Cerebellar cortex (tissue), 1 donor: Measurements from ENCODE around the gene TBC1D3H.
"Not testable (repeated sequence)": the region's sequence is repeated elsewhere in the genome, so short reads cannot be mapped to it uniquely, and the experiment has no call there.

ENCODE experiments used
- DNase-seq: peaks from one replicate; pipeline ENCODE4 v3.0.0-alpha.2; 2015; ENCODE audit warnings: low spot score

TBC1D3H gene

DNA sequence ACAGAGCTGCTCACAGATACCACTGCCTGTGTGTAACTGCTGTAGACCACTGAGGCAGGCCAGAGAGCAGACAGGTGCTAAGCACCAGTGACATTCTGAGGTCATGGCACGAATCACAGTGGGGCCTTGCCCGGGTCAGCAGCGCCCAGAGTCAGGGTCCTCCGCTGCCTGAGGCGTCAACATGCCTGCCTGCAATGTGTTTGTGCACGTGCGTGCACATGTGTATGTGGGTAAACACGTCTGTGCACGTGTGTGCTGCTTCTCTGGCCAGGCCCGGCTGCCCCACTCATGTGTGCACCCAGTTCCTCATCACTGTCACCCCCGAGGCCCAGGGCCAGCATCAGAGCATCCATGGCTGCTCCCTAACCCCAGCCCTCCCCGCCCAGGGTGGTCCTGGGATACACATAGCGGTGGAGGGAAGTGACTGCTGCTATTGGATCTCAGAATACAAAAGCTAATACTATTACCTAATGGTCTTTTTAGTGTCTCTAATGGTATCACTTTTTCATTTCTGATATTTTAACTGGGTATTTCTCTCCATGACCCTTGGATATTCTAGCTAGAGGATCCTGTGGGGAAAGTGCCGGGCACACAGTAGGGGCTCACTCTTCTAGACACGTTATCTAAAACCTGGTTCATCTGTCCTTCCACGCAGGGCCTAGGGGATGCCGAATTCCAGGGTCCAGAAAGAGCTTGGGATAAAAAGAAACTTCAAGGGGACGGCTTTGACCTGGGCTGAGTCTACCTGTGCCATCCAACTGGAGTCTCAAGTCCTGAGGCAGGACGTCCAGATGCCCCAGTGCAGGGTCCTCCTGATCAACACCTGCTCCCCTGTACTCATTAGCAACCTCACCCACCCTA is at the start of gene TBC1D3H:
Gene TBC1D3H (minus strand): TSS at position 51 of the 861 bp plus-strand sequence. CDS start 1,540 bp downstream, outside the sequence.
- DNase-seq, result not testable (repeated sequence)

DNA sequence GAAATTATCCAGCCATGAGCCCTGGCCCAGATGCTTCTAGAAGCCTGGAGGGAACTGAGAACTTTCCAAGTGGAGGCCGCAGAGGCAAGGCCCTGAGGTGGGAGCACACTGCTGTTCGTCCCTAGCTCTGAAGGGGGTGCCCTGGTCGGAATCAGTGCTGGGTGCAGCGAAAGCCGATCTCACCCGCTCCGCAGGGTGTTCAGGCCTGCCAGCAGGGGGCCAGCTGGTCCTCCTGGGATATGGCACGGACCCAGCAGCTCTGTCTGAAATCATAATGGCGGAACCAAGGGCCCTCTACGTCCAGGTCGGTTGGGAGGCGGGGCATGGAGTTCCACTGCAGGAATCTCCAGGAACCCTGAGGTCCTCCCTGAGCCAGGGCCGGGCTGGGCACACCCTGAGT is 40.7 kb upstream of the TBC1D3H start:
- DNase-seq, result not testable (repeated sequence)

DNA sequence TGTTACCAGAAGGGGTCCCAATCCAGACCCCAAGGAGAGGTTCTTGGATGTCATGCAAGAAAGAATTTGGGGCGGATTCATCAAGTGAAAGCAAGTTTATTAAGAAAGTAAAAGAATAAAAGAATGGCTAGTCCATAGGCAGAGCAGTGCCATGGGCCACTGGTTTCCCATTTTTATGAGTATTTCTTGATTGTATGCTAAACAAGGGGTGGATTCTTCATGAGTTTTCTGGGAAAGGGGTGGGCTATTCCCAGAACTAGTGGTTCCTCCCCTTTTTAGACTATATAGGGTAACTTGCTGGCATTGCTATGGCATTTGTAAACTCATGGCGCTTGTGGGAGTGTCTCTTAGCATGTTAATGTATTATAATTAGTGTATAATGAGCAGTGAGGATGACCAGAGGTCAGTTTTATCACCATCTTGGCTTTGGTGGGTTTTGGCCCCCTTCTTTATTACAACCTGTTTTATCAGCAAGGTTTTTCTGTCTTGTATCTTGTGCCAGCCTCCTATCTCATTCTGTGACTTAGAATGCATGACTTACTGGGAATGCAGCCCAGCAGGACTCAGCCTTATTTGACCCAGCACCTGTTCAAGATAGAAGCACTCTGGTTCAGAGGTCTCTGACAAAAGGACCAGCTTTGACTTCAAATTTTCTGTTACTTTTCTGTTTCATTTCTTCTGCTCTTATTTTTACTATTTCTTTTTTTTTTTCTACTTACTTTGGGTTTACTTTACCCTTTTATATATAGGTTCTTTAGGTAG is 27.1 kb upstream of the TBC1D3H start:
- not testable (repeated sequence) for DNase-seq

DNA sequence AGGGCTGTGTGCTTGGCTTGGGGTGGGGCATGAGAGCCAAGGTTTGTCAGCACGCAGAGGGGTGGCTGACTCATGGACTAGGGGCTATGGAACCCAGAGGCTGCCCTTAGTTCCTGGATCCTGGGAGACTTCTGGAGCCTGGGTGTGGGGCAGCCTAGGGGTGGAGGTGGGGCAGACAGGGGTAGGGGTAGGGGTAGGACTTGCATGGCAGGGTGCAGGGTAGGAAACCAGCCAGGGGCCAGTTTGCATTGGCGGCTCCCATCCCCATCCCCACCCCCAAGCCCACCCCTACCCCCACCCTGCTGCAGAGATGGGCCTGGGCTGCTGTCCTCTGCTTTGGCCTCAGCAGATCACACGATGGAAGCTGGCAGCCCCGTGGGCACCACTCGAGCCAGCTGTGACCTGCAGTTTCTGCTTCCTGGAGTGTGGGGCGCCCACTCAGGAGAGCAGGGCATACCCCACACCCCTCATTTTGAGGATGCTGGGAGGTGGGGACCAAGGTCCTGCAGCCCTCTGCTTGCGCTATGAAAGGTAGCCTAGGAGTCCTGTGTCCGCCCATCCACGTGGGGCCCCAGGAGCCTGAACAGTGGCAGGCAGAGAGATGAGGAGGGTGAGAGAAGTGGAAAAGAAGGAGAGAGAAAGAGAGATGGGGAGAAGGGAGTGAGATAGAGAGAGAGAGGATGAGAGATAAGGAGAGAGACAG is 2.9 kb upstream of the TBC1D3H start:
- not testable (repeated sequence) for DNase-seq

GRCh38 chr17:36375938-36376337 is 12.3 kb downstream of the TBC1D3H start:
- not testable (repeated sequence) for DNase-seq

GRCh38 chr17:36362496-36362895 is 25.7 kb downstream of the TBC1D3H start:
- not testable (repeated sequence) for DNase-seq
